Left ventricle myocardium superior (tissue), 1 donor: Measurements from ENCODE around the gene BCAR3. TPM values are rescaled to one million over a fixed set of nuclear protein-coding genes. Genes with fewer than 3 reads are reported as not detected.
A peak's percentile ranks its signal among the peaks of the same experiment; 100 is the strongest.

Experiments used
- ATAC-seq: fragments of 200-7000 bp; cut with Tn5 transposase; one replicate; pipeline ENCODE4 v1.9.1; 2020; ENCODE audit warnings: mild to moderate bottlenecking, moderate library complexity
- DNase-seq: peaks from one replicate; pipeline ENCODE4 v3.0.0-alpha.2; 2020
- intact Hi-C: fragments of 100-400 bp; cut with micrococcal nuclease; formaldehyde crosslinking; loops from one replicate; pipeline ENCODE4 v1.11.0; 2022
- total RNA-seq: library from RNA; stranded (reverse); fragmentation: NEBNext Ultra II Directional; extraction: Animal tissue kit (Norgen Biotek cat#: 25700); gene quantifications from one replicate; pipeline ENCODE4 v1.2.1, GENCODE V29; 2021
- donor health status: DM: no; HTN: yes; CAD: no; lungs with severe emphysema.

The BCAR3 gene
- total RNA-seq, 1 donor from 2014 or later: 15.2 TPM

DNA sequence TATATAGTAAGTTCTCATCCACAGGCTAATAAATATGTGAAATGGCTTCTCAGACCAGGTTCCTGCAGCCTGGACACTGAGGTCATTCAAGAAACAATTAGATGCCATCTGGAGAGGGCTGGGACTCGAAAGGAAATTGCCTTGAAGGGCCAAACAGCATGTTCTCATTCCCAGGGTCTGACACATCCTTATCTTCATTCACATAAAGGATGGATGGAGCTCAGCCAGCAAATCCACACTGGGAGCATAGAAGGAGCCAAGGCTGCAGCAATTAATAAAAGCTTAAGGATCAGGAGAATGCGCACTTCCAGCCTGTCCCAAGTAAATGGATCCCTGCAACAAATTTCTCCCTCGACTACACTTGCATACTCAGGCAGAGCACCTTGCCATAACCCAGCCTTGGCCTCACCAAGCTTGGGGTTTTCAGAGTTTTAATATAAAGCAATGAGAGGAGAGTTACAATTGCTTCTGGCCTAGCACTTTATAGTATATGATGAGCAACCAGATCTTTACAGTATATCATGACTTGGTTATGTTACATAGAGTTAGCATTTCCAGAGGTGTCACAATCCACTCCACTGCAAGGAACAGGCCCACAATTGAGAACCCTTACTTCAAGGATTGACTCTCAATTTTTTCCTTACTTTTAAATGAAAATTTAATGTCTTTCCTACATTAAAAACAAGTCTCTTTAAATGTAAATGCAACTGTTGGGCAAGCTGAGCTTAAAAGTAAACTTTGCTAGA is 55.9 kb downstream of the BCAR3 start:
- no peak for DNase-seq
- intact Hi-C loops: loop anchor here (5.0 to 10.0 kb wide), 3 partner anchors 52 to 219 kb away; no protein-coding TSS in a partner anchor

DNA sequence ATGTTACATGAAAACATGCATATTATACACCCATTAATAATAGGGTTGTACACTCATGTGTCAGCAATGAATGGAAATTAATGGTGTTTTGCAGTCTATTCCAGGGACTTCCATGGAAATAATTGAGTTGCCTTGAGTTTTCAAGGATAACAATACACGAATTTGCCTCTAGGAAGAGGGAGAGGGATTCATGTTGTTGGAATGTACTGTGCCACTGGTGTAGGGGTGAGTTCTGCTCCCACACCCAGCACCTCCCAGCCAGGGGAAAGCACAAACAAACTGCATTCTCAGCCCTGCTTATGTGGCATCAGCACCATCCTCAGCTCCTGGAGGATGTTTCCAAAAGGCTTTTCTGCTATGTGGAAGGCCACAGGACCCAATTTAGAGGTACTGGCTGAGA is 57.8 kb downstream of the BCAR3 start:
- ATAC-seq (no peak), DNase-seq (no peak)
- intact Hi-C loops: loop anchor here (10.0 kb wide), 1 partner anchor 221 kb away; no protein-coding TSS in a partner anchor

More for the DNA sequence above, 55.9 kb downstream of the BCAR3 start:
- ATAC-seq: peak; percentile 73

DNA sequence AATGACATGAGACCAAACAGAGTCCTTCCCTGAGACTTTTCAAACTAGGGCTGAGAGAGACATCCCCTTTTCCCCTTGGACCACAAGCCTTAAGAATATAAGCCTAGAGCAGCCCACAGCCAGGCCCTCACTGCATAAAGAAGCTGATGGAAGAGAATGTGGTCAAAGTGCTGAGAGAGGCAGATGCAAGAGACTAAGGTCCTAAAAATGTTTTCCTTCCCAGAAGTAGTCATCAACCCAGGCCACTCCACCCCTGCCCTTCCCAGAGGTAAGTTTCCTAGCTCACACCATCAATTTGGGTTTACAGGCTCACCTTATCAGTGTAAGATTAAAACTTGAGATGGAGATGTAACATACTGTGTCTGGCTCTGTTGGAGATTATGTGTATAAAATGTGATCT is 58.2 kb downstream of the BCAR3 start:
- ATAC-seq (no peak), DNase-seq (no peak)
- intact Hi-C loops: loop anchor here (10.0 kb wide), 1 partner anchor 221 kb away; no protein-coding TSS in a partner anchor

DNA sequence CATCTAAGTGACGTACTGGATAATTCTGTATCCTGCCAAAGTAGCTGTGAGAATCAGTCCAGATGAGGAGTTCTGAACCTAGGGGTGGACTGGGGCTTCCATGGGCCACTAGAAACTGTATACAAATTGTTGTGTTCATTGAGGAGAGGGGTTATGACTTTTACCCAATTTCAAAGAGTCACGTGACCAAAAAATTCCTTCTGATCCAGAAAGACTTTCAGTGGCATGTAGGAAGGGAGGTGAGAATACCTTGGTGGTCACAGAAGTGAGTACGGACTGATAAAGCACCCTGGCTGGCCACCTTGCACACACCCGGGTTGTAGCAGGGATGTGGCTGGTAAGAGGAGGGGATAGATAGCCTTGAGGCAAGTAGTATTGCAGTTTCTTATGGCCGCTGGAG is 60.4 kb downstream of the BCAR3 start:
- DNase-seq (no peak), ATAC-seq (no peak)
- intact Hi-C loops: loop anchor here (10.0 kb wide), 1 partner anchor 224 kb away; no protein-coding TSS in a partner anchor

DNA sequence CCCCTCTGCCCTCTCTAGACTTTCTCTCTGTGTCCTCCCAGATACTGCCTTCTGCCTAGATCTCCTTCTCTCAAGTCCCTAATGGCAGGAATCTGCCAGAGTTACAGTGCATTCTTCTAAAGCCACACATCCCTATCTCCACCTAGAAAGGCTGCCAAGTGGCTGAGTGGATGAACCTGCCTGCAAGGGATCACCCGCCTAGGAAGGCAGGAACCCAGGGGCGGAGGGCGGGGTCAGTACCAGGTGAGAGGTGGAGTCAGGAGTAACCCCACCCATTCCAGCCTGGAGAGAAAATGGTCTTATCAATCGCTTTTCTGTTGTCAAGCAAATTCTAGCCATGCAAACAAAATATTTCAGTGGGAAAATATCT is 60.8 kb downstream of the BCAR3 start:
- no peak for DNase-seq
- intact Hi-C loops: loop anchor here (10.0 kb wide), 1 partner anchor 224 kb away; no protein-coding TSS in a partner anchor

DNA sequence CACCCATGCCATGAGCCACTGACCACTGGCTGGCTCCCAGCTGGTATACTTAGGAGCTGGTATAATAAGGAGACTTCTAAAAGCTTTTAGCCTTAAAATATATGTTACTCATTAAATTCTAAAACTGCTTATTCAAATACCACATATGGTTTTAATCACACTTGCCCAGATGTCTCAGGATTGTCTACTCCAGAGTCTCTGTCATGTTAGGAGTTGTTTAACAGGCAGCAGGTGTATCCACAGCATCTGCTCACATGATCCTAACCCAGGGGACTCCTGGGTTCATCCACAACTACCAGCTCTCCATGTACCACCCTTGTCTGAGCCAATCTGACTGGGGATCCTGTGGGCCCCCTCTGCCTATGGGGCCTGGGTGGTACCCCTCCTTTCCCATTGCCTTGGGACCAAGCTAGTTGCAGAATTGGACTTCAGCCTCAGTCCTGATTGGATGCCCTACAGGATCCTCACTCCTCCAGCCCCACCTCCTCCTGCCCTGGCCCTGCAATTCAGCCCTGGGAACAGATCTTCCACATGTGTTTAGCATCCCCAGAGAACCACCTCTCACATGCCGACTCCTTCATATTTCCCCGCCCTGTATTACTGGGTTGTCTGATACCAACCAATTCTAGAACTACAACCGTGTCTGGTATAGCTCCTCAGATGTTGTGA is 61.3 kb downstream of the BCAR3 start:
- intact Hi-C loops: loop anchor here (10.0 kb wide), 1 partner anchor 224 kb away; no protein-coding TSS in a partner anchor
- ATAC-seq (no peak), DNase-seq (no peak)

More for the DNA sequence above, 60.8 kb downstream of the BCAR3 start:
- ATAC-seq: peak; percentile 6

DNA sequence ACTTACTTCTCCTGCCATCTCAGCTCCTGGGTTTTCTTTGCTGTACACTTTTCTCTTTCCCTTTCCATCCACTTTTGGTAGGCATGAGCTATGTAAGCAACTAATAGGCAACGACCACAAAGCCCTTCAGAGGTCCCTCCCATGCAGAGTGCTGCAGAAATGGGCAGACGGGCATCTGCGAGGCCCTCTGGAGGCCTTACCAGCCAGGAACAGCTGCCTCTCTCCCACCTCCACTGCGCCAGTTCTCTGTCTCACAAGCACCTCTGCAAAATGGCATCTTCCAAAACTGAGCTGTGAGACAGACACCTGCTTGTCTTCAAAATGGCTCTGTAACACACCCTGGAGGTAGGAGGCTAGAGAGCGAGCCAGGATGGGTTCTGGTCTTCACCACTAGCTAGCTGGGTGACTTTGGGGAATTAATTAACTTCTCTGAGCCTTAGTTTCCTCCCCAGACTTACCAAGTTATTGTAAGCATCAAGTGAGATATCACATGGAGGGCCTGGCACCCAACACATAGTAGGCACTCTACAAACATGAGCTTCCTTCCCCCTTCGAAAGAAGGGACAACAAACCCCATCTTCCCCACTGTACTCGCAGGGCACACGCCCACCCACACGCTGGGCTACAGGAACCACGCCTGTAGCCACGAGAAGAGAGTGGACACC is 62.0 kb downstream of the BCAR3 start:
- ATAC-seq (no peak), DNase-seq (no peak)
- intact Hi-C loops: loop anchor here (10.0 kb wide), 1 partner anchor 225 kb away; no protein-coding TSS in a partner anchor

DNA sequence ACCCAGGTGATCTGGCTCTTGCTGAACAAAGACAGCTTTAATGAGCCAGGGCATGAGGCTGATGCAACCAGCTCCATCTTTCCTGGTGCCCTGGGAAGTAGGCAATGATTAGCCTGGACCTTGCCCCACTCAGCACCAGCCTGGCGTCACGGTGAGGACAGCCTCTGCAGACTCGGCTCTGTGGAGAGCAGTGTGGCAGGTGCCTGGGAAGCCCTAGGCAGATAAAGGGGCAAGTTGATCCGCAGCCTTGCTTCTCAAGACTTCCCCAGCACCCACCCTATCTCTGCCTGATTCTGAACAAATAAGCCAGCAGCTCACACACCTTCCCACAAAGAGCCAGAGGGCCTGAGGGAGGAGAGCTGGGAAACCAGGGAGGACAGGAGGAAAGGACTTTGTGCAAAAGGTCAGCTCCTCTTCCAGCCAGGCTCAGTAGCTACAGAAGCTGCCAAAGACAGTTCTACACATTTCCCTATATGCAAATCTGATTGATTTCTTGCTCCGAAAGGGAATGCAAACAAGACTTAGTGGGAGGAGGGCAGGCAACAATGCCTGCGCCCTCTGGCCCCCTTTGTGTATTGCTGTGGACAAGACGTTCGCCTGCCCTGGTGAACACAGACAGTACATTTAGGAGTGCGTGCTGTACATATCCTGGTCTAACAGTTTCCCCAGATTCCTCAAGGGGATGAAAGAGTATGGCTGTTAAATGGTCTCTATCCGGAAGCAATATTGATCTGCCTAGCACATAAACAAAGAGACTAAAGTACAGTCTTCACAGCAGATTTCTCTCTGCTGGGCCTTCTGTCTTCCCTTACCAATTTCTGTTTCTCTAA is 63.8 kb downstream of the BCAR3 start:
- ATAC-seq (no peak), DNase-seq (no peak)
- intact Hi-C loops: no loop called here

DNA sequence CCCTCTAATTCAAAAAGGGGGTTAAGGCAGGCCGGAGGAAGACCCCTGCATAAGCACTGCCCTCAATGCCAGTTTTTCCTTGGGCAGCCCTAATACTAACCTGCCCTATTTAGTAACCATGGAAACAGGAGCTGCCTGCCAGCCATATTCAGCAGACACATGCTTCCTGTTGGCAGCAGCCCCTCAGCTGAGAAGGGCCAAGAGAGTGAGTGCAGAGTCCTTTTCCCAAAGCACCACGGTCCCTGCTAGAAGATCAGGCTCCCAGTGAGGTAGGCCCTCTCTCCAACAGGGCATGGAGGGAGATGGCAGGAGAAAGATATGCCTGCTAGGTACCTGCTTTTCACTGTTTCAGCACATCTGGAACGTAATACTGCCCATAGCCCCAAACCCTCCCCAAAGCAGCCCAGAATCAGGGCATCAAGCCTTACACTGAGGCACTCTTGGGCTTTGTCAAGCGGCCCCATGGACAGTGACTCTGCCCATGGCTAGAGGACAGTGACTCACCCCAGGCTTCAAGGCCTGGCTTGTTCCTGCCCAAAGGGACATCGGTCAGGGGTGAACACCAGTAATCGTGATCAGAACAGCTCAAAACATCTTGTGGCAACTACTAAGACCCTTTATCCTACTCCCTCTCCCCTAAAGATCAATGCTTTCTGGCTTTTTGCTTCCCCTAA is 64.5 kb downstream of the BCAR3 start:
- intact Hi-C loops: no loop called here
- peak; percentile 61 for DNase-seq
- ATAC-seq: peak; percentile 50

DNA sequence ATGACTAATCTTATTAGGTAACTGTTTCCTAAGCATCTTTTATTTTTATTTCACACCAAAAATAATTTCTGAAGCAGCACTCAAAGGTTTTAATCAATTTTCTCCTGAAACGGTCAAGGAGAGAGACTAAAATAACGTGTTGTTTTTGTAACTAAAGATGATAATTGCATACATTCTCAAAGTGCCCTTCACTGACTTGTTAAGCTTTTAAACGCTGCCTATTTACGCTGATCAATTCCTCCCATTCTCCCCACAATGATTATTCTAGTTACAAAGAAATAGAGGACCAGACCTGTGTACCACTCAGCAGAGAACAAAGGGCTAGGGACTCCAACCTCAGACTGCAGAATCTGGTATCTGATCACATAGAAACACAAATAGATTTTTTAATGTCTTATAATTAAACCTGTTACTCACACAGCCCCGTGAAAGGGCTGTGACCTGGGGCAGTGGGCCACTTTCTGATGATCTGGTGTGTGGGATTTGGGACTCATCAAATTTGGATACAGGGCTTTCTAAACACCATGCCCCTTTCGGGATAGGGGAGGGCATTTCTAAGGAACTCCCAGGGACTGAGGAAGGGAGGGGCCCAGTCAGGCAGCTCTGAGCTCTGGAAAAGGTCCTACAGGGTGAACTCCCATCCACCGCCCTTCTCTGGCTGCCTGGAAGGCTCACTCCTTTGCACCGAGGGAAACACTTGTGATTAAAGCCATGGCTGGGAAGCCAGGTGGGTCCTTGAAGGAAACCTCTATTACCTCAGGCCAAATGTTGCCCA is 65.2 kb downstream of the BCAR3 start:
- ATAC-seq (peak; percentile 60), DNase-seq (no peak)
- intact Hi-C loops: no loop called here

DNA sequence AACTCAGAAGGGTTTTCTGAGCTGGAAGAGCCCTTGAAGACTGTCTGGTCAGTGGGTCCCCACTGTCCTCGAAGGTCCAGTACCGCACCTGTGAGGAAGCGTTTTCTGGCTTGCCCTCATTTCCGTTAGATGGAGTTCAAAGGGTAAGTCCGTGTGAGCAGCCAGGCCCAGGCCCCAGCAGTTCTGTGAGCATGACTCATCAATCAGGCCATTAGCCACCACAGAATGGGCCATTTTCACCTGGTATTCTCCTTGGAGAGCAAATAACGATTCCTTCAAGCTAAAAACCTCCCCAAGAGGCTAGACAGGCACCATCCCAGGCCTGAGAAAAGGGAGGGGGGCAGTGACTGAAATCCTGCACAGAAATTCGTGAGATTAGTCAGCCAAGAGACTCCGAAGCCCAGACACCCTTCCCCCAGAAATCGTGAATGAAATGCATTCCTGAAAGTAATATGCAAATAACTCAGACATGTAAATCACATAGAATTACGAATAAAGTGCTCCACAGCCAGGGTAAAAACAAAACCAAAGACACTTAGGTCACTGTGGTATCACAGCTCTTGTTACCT is 66.0 kb downstream of the BCAR3 start:
- ATAC-seq (no peak), DNase-seq (no peak)
- intact Hi-C loops: no loop called here

DNA sequence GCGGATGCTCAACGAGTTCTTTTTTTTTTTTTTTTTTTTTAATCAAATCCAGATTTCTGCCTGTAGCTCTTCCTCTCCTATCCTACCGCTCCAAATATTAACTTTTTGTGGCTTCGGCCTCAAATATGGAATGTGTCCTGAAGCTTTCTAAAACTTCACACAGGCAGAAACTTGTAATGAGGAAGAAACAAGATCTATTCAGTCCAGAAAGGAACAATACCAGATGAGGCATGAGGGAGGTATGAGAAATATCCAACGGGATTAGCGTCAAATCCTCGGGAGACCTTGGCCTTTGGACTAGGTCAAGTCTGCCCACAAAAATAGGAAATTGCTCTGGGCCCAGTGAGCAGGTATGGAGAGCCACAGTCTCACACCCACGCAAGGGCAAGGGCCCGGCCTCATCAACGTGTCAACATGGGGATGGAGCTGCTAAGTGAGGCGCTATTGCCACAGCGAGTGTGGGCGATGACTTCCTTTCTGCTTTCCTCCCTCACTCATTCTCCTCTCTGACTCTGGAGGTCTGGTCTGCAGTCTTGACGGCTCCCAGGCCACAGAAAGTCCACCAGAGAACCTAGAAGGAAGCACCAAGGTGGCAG is 66.6 kb downstream of the BCAR3 start:
- DNase-seq (no peak), ATAC-seq (no peak)
- intact Hi-C loops: no loop called here

DNA sequence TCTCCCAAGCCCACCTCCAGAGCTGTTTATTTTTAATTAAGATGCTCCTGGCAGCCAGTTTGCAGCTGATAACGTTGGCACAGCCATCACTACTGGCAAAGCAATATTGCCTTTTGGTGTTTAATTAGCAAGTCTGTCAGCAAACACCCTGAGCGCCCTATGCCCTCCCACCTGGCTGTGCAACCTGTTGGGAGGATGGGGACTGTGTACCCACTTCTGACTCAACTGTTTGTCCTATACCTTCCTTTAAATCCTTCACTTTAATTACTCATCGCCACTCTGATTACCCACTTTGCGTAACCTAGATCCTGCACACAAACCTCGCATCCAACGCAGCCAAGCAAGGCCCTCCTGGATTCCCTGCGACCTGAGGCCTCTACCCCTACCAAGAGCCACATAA is 67.1 kb downstream of the BCAR3 start:
- ATAC-seq (no peak), DNase-seq (no peak)
- intact Hi-C loops: no loop called here

DNA sequence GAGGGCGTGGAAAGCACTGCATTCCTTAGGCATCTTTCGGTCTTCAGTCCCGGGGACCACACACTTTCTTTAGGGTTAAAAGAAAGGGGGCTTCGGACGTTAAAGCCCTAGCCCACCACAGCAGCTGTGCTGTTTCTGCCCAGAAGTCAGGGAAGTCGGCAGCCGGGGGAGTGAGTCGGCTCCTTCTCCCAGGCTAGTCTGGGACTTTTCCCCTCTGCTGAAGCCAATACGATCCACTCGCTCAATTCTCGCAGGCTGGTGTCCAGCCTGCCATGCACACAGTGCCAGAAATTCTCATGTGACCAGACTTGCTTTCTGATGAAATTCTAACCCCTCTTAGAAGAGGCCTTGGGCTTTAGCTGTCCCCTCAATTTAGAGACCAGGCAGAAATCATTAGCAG is 67.7 kb downstream of the BCAR3 start:
- ATAC-seq (peak; percentile 73), DNase-seq (peak; percentile 67)
- intact Hi-C loops: no loop called here

DNA sequence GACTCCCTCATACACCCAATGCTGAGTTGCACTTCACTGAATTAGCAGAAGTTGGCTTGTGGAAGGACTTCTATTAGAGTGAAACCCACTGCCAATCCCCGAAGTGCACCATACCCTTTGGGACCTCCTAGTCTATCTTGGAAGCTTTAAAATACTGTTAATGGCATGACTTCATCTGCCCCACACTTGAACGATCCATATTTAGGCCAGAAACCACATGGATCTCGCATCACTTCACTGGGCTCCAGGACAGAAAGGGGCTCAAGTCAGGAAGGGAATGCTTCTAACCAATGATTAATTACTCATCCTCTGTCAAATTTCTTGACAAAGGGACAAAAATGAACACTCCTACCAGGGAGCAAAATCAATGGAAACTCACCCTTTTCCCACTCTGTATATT is 69.1 kb downstream of the BCAR3 start:
- ATAC-seq (no peak), DNase-seq (no peak)
- intact Hi-C loops: no loop called here

DNA sequence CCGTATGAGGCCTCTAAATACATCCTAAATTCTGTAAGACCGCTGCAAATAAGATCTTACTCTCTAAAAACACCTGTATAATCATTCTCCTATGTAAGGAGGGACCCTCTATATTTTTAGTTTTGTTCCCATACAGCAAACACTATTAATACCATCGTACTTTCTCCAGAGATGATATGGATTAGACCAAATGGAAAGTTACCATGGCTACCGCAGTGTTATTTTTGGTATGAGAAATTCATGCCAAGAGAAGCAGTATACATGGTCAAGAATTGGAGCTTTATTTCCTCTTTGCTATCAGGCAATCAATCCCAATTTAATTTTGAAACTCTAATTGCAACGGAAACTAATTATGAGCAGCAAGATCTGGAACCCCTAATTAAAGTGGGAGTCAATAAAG is 70.0 kb downstream of the BCAR3 start:
- no peak for DNase-seq
- no peak for ATAC-seq
- intact Hi-C loops: no loop called here

DNA sequence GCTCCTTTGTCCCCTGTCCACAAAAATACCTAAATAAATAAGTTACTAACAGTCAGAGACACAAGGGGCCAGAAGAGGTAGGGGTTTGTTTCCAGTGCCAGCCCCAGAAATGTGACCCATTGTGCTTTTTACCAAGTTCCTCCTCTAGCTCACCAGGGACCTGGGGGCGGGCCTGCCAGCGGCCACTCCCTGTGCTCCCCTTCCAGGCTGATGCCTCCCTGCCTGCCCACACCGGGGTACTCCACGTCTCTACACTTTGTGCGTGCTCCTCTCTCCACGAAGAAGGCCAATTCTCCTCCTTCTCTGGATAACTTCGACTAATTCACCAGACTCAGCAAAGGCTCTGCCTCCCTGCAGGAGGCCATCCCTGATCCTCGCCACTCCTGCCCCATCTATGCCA is 72.1 kb downstream of the BCAR3 start:
- intact Hi-C loops: no loop called here
- DNase-seq (no peak), ATAC-seq (no peak)
